Epithelial cell of prostate (primary cell): ENCODE measurements around the gene CRIP1.
A peak's percentile ranks its signal among the peaks of the same experiment; 100 is the strongest.

Experiments
- DNase-seq: peaks from one replicate; pipeline ENCODE4 v3.0.0-alpha.2; 2011; ENCODE audit warnings: low read depth, low spot score
- H3K27ac ChIP-seq: fragments of 450-650 bp; 2 replicates; pipeline ENCODE4 v1.5.1; 2017; ENCODE audit warnings: mild to moderate bottlenecking

The CRIP1 gene

DNA sequence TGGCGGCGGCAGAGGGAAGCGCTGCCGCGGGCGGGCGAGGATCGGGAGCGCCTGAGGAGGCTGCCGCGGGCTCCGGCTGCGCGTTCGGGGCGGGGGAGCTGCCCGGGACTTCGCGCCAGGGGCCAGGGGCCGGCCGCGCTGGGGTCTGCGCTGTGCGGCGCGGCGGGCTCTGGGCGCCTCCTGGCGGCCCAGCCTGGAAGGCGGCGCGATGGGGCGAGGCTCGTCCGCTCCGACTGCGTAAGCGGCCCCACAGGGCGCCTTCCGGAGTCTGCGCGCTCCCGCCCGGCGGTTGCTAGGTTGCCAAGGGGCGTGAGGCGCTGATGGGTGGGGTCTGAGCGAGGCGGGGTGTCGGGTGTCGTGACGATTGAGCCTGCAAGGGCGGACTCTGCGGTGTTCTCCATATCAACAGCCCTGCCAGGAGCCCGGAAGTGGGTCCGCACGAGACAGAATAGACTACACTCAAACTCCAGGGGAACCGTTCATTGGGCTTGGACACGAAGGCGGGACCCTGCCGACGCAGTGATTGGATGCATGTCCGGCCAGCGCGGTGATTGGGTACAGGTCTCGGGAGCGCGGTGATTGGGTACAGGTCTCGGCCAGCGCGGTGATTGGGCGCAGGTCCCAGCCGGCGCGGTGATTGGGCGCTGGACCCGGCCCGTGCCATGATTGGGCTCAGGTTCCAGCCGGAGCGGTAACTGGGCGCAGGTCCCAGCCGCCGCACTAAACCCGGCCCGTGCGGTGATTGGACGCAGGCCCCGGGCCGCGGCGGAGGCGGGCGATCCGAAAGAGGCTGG lies 4.1 kb downstream of the CRIP1 start, which contains the start of gene TEDC1:
Gene TEDC1, plus strand, starts transcription at position 675 of the 794 bp plus-strand sequence. CDS start 130 bp downstream, outside the sequence.
- peak; percentile 100 for DNase-seq
- peak within 1 kb of the TSS; percentile 75 for H3K27ac ChIP-seq

DNA sequence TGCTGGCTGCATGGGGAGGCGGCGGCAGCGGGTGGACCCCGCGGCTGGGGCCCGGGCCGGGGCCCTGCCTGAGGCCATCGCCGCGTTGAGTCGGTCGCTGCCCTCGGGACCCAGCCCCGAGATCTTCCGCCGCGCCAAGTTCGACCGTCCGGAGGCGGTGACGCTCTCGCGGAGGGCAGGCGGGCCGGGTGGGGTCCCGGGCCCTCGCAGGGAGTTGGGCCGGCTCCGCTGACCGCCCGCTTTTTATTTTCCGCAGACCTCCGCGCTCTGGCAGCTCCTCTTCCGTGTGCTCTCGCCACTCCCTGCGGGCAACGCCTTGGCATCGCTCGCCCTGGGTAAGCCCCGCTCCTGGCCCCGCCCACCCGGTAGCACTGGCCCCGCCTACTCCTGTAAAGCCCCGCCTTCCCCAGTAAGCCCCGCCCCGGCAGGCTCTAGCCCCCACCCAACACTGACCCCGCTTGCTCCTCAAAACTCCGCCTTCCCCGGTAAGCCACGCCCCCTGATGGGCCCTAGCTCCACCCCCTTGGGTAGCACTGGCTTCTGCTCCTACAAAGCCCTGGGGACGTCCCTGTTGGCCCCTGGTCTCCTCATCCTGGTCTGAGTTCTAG lies 4.8 kb downstream of the CRIP1 start:
- peak; percentile 20 for DNase-seq
- H3K27ac ChIP-seq = peak overlapping the region; percentile 40

DNA sequence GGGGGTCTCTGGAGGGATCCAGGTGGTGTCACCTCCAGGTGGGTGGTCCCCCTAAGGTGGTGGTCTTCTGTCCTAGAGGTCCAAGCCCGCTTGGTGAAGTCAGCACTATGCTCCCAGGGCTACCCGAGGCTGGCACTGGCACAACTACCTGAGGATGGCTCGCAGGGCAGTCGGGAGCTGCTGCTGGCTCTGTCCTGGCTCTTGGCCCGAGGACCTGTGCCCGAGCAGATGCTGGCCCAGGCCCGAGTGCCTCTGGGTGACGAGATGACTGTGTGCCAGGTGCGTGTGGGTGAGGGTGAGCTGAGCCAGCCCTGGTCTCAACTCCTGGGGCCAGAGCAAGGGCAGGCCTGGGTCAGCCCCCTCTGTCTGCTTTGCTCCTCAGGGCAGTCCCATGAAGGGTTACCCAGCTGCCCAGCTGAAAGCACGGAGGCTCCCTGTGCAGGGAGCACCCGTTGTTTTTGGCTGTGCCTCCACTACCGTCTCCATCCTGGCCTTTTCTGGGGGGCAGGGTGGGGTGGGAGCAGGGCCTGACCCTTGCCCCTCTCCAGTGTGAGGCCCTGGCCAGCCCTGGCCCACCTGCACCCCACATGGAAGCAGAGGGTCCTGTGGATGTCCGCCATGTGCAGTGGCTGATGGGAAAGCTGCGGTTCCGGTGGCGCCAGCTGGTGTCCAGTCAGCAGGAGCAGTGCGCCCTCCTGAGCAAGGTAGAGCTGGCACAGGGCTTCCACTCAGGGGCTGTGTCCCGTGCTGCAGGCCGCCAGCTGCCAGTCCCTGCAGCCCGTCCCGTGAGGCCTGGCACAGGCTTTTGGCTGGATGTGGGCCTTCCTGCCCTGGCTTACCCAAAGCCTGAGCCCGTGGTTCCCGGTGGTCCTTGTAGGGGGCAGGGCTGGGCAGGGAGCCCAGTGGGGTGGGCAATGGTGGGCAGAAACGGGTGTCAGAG lies 5.6 kb downstream of the CRIP1 start:
- DNase-seq = no peak
- no peak overlapping the region for H3K27ac ChIP-seq

DNA sequence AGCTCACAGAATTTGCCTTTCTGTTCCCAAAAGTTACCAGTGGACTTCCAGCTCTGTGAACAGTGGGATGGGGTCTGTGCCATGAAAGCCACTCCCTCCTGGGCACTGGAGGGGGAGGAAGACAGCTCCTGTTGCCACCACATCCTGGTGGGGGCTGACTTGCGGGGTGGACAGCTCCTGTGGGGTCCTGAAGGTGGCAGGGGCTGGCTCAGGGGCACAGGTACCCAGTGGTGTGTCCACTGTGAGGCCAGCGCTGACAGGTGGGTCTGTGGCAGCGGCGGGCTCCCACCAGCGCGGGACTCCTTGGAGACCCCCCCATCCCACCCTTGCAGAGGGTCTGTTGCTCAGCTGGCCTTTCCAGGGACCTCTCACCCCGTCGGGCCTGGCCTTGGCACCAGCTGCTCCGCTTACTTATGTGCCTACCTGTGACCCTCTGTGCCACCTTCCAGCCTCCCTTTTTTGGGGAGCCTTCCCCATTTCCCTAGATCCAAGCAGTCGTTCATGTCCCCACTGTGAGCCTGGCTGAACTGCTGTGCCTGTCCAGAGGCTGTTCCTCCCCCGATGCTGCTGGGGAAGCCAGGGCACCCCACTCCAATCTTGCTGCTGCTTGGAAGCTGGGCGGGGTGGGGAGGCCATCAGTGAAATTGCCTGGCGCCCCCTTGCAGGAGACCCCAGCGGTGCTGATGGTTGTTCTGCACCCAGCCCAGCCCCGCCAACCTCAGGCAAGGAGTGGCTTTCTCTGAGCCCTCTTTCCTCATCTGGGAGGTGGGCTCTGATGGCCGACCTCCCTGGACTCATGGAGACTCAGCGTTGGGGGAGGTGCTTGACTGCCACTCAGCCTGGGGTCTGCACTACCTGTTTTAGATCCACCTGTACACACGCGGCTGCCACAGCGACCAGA lies 6.5 kb downstream of the CRIP1 start:
- no peak for DNase-seq
- H3K27ac ChIP-seq = no peak overlapping the region

DNA sequence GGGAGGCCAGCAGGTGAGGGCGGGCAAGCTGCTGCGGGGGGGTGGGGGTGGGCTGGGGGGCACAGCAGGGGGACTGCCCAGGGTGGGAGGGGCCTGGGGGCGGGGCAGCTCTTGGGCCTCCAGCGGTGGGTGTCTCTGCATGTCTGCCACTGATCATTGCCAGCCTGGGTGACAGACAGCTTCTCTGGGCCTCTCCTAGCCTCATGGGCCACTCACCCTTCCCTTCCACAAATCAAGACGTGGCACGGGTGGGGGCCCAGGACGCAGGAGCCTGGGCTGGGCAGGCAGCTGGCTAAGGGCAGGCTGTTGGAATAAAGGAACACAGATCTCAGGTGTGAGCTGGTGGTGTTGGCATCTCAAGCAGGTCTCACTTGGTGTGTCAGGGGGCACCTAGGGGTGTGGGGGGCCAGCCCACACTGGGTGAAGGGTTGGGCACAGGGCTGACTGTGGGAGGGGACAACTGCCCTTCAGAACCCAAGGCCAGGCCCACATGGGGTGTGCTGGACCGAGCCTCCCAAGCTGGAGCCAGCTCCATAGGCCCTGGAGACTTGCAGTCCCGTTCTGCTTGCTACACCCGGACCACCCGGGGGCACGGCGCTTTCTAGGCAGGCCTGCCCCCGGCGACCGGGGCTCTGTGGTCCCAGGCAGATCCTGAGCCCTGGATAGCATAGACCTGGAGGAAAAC lies 7.4 kb downstream of the CRIP1 start:
- DNase-seq = no peak
- no peak overlapping the region for H3K27ac ChIP-seq

DNA sequence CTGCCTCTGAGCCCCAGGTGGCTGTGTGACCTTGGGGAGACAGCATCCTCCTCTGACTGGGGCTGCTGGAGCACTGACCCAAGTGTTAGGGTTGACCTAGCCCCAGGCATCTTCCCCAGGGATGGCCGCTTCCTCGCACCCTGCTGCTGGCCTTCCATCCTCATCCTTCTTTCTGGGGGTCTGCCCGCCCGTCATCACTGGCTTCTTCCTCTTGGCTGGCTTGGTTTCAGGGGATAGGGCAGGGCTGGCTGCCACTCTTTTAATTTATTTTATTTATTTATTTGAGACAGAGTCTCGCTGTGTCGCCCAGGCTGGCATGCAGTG lies 7.9 kb downstream of the CRIP1 start:
- H3K27ac ChIP-seq = no peak overlapping the region
- no peak for DNase-seq

DNA sequence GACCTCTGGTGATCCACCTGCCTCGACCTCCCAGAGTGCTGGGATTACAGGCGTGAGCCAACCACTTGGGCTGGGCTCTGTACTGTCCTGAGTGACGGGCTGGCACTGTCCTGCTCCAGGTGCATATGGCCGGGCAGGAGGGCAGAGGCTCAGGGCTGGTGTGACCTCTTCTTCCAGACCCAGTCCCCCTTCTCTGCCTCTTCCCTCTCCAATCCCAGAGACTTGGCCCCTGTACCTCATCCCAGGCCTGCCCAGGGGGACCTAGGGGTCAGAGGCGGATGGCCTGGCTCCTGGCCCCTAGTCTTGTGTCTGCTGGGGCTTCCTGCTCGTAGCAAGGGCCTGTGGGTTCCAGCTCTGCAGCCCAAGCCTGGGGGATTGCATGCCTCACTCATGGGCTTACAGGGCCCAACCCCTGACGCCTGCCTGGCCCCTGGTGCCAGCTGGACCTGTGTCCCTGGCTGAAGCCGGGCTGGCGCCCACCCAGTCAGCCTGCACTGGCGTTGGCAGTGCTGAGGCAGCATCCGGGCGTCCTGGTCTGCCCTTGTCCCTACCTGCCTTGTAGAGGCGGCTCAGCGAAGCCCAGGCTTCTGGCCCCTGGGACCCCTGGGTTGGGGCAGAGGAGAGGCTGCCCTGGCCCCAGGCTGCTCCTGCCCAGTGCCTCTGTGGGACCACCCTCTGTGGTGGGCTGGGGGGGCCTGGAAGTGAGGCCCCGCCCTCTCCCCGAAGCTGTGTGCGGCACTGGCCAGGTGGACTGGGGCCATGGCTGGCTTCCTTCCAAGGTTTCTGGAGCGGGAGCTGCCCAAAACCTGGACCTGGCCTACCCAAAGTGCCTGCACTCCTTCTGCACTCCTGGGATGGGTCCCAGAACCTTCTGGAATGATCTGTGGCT lies 8.7 kb downstream of the CRIP1 start:
- no peak for DNase-seq
- H3K27ac ChIP-seq = no peak overlapping the region

DNA sequence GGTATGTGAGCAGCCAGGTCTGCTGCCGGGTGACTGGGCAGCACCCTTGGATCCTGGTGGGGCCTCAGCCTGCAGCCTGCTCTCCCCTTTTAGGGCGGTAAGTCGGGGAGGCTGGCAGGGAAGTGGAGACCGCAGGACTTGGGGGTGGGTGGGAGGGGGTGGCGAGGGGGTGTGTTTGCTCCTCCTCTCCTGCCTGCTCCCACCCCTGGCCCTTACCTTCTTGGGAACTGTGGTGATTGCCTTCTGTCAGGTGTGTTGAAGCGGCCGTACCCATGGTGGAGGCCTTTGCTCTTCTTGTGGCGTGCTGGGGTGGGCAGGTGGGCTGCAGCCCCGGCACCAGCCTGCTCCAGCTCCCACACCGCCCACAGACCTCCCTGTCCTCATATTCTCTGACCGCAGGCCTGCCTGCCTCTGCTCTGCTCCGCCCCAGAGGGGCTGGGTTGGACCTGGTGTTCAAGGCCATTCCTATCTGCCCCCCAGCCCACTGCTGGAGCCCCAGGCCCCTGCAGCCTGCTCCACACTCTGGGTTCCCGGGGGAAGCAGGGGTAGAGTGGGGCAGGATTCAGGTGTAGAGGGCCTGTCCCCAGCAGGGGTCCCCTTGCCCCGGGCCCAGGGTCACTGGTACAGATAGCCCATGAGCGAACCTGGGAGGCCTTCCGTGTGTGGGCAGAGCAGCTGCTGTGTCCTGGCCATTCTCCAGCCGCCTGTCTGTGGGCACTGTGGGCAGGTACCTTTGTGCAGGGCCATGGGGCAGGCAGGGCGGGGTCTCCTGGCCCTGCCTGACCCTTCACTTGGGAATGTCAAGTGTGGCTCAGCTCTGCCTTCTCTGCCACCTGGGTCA lies 9.5 kb downstream of the CRIP1 start:
- DNase-seq = no peak
- H3K27ac ChIP-seq = no peak overlapping the region

DNA sequence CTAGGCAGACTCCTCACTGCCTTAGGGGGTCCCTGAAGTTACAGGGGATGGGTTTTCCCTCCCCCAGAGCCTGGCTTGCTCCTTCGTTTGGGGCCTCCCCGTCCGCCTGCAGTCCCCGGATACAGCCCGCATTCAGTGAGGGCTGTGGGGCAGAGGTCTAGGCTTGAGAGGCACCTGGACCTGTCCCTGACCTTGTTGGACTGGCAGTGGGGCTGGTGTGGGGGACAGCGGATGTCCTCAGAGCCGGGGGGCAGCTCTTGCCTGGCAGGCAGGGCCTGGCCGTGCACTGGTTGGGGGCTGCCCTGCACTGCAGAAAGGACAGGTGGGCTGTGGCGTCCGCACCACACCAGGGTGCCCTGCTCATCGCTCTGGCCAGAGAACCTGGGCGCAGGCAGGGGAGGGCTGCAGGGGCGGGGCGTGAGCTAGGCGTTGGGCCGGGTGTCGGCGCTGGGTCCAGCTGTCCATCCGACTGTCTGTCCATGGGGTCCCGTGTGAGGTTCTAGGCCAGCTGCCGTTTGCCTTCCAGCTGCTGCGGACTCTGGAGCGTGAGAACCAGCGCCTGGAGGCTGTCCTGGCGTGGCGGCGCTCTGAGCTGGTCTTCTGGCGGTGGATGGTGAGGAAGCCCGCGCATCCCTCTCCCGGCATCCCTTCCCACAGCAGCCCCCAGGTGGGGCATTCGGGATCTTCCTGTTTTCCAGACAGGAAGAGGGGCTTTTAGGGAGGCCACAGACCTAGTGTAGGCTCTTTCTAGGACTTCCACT lies 10.3 kb downstream of the CRIP1 start:
- DNase-seq = no peak

DNA sequence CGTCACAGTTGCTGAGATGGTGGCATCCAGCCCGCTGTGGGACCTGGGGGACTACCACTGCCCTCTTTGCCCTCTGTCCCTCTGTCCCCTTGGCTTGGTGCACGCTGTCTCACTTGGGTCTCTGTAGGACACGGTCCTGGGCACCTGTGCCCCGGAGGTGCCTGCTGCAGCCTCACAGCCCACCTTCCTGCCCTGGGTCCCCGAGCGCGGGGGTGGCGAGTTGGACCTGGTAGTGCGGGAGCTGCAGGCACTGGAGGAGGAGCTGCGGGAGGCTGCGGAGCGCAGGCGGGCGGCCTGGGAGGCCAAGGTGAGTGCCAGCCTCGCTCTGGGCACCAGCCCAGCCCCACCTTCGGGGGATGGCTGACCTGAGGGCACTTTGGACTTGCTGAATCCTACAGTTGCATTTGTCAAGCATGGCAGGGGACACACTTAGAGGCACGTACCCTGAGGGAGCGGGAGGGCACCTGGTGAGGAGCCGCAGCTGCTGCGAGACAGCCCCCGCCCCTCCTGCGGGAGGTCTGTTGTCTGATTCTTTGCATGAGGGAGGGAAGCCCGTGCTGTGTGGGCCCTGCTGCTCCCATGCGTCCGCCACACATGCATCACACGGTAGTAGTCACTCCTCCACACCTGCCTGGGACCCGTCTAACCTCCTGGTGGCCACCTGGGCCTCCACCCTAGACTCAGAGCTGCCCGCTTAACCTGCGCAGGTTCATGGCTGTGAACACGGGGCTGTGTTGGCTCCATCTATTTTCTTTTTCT lies 11.2 kb downstream of the CRIP1 start:
- no peak for DNase-seq

More for the DNA sequence above, 10.3 kb downstream of the CRIP1 start:
- H3K27ac ChIP-seq = no peak overlapping the region

DNA sequence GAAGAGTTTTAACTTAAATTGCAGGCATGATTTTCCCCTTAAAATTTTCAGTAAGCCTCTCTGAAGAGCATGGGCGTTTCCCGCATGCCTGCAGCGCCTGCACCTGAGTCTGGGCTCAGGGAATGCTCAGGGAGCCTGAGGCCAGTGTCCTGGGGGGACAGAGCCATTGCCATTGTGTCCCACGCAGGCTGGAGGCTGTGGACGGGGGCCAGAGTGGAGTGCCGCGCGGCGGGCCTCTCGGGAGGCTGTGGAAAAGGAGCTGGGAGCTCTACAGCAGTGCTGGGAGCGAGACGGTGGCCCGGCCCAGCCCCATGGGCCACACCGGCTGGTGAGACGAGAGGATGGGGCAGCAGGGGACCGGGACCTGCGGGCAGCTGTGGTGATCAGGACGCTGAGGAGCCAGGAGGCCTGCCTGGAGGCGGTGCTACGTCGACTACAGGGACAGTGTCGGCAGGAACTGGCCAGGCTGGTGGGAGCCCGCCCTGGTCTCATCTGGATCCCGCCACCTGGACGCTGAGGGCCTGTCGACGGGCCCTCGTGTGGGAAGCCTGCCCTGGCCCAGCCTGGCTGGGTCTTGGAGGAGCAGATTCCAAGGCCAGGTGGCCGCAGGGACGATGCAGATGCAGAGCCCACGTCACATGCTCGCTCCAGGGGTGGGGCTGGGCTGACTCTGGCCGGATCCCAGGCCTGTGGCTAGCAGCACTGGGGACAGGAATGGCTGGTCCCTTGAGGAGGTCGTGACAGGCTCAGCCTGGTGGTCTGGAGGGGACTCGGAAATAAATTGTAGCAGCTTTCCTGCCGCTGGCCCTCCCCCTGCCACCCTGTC lies 12.0 kb downstream of the CRIP1 start:
- no peak for DNase-seq
- H3K27ac ChIP-seq = no peak overlapping the region

More for the DNA sequence above, 11.2 kb downstream of the CRIP1 start:
- no peak overlapping the region for H3K27ac ChIP-seq

DNA sequence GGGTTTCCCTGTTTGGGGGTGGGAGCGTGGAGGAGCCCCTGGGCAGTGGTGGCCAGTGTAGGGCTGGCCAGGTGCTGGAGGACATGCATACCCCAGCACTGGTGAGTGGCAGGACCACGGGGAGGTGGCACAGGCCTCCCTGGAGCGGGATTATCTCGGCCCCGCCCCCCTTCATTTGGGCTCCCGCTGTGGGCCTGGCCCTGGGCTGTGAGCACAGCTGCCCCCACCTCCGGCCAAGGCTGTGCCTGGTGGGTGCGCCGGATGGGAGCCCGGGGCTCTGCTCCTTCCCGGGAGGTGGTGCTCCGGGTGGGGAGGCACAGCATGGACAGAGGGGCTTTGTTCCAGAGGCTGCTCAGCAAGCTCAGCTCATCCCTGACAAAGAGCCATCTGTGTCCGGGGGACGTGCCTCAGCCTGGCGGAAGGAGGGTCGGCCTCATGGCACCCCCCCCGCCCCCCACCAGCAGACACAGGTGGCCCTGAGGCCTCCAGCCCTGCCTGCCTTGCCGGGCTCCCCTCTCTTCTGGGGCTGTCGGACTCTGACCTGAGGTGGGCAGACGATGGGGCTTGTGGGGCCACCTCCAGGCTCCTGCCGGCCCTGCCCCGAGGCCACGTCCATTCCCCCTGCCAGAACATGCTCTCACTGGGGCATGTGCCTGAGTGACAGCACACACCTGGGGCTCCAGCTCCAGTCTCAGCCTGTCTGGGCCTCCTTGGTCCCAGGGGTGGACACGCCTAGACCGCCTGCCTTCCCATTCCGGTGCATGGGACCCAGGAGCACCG lies 12.8 kb downstream of the CRIP1 start:
- H3K27ac ChIP-seq = no peak overlapping the region
- DNase-seq = no peak

DNA sequence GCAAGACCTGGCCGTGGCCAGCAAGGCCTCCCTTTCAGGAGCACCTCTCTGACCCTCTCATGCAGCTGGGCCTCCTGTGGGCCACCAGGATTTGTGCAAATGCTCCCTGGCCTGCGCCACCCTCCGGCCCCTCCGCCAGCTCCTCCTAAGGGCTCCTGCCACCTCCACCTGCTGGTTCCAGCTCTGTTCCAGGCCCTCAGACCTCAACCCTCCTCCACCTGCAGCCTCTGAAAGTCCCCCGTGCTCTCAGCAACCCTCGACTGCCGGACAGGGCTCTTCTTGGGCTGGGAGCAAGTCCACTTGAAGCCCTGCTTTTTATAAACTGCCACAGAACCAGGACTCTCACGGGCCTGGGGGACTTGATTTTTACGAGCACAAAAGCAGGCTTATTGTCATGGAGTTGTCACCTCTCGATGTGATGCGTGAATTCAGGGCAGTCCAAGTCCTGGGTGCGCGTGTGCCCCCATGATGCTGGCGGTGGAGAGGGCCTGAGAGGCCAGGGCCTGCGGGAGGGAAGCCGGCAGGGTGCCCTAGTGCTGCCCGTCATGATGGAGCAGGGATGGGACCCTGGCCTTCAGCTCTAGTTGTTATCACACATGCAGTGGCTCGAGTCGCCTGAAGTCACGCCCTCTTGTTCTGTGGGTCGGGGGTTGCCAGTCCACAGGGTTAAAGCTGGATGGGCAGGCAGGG lies 13.5 kb downstream of the CRIP1 start:
- DNase-seq = no peak
- H3K27ac ChIP-seq = no peak overlapping the region

DNA sequence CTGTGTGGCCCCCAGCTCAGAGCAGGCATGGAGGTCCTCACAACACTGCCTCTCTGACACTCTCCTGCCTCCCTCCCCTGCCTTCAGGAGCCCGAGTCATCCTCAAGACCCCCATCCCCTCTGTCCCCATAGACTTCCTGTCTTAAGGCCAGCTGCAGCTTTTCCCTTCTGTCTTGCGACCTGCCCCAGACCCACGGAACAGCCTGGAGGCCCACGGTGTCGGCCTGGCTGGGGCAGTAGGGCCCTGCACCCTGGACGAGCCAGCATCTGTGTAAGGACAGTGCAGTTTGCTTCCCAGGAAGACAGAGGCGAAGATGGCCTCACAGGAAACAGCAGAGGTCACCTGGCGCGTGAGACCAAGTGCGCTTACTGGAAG lies 14.0 kb downstream of the CRIP1 start:
- DNase-seq = no peak
- H3K27ac ChIP-seq = no peak overlapping the region
